Adipocyte (in vitro differentiated cells): ENCODE data around the gene PDE4D.
"Not testable (repeated sequence)": the region's sequence is repeated elsewhere in the genome, so short reads cannot be mapped to it uniquely, and the experiment has no call there.

Source experiments
- DNase-seq: peaks from one replicate; pipeline ENCODE4 v3.0.0-alpha.2; 2015; ENCODE audit warnings: low read depth
- H3K27me3 ChIP-seq: replicated peaks from 2 replicates; pipeline ENCODE4 v1.7.0; 2013; ENCODE audit warnings: mild to moderate bottlenecking, low read length, moderate library complexity; ENCODE audit not compliant: control insufficient read depth, insufficient read depth
- H3K36me3 ChIP-seq: 2 replicates; pipeline ENCODE4 v1.7.0; 2013; ENCODE audit warnings: low read length, mild to moderate bottlenecking, moderate library complexity; ENCODE audit not compliant: control insufficient read depth, insufficient read depth, severe bottlenecking
- H3K4me1 ChIP-seq: 2 replicates; pipeline ENCODE4 v1.7.0; 2013; ENCODE audit warnings: mild to moderate bottlenecking, low read length, moderate library complexity; ENCODE audit not compliant: control insufficient read depth, insufficient read depth
- H3K4me3 ChIP-seq: 2 replicates; pipeline ENCODE4 v1.7.0; 2013; ENCODE audit warnings: mild to moderate bottlenecking, low read length, moderate library complexity
- H3K9ac ChIP-seq: 2 replicates; pipeline ENCODE4 v1.7.0; 2013; ENCODE audit warnings: mild to moderate bottlenecking, low read length, moderate library complexity
- H3K9me3 ChIP-seq: 2 replicates; pipeline ENCODE4 v1.7.0; 2013; ENCODE audit warnings: mild to moderate bottlenecking, low read length, moderate library complexity; ENCODE audit not compliant: control insufficient read depth

The PDE4D gene

DNA sequence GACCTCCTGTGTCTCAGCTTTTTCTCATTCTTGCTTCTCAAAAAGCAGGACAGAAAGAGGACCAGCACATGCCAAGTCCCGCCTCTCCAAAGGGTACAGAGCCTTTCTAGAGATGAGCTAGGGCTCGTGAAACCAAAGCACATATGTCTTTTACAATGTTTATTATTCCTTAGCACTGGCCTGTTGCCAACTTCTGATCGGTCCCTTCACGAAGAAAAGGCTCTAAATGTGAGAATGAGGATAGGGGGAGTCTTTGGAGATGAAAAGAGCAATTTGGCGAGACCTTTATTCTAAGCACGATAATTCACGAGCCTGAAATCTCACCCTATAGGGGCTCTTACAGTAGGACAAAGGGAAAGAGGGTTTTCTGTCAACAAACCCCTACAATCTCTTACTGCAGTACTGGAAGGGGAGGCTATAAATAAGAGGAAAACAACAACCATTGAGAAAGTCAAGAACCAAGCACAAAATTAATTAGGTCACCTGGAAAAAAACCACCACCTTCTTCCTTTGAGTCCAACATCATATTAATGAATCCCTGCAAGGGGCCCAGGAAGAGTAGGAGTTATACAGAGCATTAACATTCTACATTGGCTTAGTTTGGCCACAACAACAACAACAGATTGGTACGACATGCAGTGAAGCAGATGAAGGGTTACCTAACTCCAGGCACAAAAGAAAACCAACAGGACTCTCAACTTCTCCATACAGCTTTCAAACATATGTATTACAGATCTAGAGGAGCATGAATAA is 309.5 kb downstream of the PDE4D start:
- DNase-seq, result no peak
- peaks cover 11% of the 10 kb centered on the region for H3K4me1 ChIP-seq
- H3K9ac ChIP-seq, result no peak overlapping the region
- no peak overlapping the region for H3K4me3 ChIP-seq
- no peaks in the 10 kb centered on the region for H3K9me3 ChIP-seq
- H3K27me3 ChIP-seq, result peaks cover 16% of the 10 kb centered on the region
- no peaks in the 10 kb centered on the region for H3K36me3 ChIP-seq

DNA sequence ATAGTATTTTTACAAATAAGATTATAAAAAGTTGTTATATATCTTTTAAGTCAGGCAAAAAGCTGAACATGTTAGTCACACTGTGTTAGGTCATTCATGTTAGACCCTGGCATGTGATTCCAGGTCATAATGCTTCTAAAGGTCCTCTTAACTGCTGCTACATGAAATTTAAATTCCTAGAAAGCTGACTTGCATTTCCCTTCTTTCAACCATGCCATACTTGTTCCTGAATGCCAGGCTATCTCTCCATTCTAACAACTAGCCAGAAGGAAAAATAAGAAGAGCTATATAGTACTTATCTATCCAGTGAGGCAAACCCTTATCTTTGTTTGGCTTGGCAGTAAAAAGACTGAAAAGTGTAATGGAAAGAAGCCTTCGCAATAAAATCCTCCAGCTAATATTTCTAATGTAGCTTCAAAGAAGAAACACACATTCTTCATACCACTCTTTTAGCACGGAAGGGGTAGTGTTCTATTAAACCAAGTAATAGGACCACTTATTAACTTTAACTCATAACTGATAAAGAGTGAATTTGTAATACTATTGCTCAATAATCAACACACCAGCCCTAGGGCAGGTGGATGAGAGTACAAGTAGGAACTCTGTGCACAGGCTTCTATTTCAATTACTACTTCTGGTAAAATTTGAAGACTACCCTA is 310.2 kb downstream of the PDE4D start:
- peaks cover 16% of the 10 kb centered on the region for H3K27me3 ChIP-seq
- H3K4me3 ChIP-seq, result no peak overlapping the region
- DNase-seq, result no peak
- H3K4me1 ChIP-seq, result peaks cover 10% of the 10 kb centered on the region
- H3K9me3 ChIP-seq, result no peaks in the 10 kb centered on the region
- no peak overlapping the region for H3K9ac ChIP-seq
- H3K36me3 ChIP-seq, result no peaks in the 10 kb centered on the region

DNA sequence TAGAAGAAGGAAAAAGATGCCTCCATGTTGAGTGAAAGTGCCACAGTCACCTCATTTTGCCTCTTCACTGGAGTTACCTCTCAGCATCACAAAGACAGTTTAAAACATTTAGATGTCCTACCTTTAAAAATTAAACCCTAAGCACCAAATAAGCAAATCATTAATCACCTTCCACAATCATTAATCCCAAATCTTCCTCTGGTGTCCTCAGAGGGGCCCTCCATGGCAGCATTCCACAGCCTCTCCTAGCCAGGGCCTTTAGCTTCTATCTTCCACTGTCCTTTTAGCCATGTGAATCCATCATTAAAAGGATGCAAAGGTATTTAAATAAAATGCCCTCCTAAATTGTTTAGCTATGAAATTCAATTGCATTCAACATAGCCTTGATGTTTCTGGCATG is 310.8 kb downstream of the PDE4D start:
- no peak overlapping the region for H3K4me3 ChIP-seq

DNA sequence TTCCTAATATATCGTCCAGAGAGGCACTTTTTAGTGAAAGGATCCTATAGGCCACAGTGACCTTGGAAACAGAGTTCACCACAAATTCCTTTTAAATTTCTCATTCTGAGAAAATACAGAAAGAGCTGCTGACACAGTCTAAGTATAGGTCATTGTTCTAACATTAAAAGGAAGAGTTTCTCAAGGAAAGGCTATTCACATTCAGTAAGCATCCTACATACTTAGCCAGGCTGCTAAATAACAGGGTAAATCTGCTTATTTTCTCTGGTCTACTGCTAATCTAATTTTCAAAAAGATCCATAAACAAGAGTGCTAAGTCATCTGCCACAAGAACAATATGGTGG is 313.7 kb downstream of the PDE4D start:
- no peak for DNase-seq
- H3K9me3 ChIP-seq, result no peaks in the 10 kb centered on the region
- H3K36me3 ChIP-seq, result no peaks in the 10 kb centered on the region
- H3K27me3 ChIP-seq, result peaks cover 9% of the 10 kb centered on the region
- no peak overlapping the region for H3K9ac ChIP-seq
- no peak overlapping the region for H3K4me3 ChIP-seq
- H3K4me1 ChIP-seq, result no peaks in the 10 kb centered on the region

More for the DNA sequence above, 310.8 kb downstream of the PDE4D start:
- peaks cover 5% of the 10 kb centered on the region for H3K4me1 ChIP-seq
- no peaks in the 10 kb centered on the region for H3K9me3 ChIP-seq
- H3K9ac ChIP-seq, result no peak overlapping the region
- H3K36me3 ChIP-seq, result no peaks in the 10 kb centered on the region
- DNase-seq, result no peak
- peaks cover 16% of the 10 kb centered on the region for H3K27me3 ChIP-seq

DNA sequence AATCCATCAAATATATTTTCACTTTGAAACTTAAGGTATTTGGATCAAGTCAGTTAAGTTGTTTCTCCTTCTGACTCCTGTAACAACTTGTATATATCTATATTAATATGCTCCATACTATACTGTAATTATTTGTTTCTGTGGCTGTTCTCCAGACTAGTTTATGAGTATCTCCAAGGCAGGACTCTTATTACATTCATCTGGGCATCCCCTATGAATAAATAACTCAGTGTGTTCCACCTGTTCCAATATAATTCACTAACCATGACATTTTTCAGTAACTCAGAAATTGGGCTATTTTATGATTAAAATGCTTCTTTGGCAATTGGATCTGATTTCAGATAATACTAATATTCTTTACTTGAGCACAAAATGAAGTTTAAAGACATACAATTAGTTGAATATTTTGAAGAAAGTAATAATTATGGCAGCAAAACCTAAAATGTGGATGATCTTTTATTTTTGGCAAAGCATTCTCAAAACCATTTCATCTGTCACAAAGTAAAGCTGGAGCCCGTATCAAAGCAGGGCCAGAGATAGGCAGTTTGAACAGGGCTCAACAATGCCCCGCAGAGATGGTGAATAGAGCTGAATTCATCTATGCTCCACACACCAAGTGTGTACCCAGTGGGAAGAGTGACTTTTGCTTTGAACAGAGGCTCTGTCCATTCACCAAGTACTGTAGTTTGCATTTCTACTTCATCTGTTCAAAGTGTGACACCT is 314.3 kb downstream of the PDE4D start:
- Histone ChIP-seq H3K9ac (no peak overlapping the region), H3K4me1 (no peaks in the 10 kb centered on the region), H3K9me3 (no peaks in the 10 kb centered on the region), H3K4me3 (no peak overlapping the region), H3K27me3 (peaks cover 6% of the 10 kb centered on the region), H3K36me3 (no peaks in the 10 kb centered on the region)
- DNase-seq, result no peak

DNA sequence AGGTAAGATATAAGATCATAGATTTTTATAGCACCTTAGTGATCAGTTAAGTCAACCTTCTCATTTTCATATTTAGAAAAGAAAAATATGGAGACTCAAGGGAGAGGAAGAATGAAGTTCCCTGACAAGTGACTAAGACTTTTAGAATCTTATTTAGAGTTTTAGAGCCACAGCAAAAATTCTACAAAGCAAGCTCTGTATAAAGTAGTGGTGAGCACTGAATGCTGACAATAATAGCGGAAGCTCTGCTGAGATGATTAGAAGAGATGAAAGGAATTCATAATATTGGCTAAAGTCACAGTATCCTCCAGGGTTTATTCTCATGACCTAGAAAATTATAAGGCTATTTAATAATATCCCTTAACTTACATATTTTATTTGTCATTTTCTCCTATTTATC is 316.0 kb downstream of the PDE4D start:
- H3K9me3 ChIP-seq, result no peaks in the 10 kb centered on the region
- H3K4me3 ChIP-seq, result no peak overlapping the region
- no peaks in the 10 kb centered on the region for H3K36me3 ChIP-seq
- H3K27me3 ChIP-seq, result no peaks in the 10 kb centered on the region
- H3K4me1 ChIP-seq, result no peaks in the 10 kb centered on the region
- no peak overlapping the region for H3K9ac ChIP-seq
- no peak for DNase-seq

DNA sequence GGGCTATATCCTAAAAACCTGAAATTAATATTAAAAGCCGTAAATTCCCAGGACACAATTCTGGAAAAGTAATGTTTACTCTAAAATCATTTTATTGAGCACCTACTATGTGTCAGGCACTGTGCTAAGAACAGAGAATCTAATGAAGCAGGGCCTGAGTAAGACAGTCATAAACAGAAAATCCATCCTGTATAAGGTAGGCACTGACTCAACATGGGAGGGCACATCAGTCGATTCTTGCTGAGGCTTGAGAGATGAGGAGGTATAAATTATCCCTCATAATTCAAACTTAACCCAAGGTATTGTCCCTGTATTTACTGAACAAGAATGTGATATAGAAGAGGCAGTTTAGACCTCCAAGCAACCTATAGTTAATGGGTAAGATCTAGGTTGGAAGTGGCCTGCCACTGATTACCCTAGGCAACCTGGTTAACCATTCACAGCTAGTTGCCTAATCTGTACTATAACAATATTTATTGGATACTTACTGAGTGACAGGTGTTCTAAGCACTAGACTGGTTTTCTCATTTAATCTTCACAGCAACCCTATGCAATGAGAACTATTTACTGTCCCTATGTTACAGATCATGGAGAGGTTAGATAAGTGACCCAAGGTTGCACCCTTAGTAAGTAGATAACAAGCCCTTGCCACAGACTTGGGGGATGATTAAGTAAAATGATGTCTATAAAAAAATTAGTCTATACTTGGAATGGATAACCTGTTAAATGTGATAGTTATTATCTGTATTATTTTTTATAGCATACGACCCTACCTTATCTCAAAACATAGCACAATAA is 317.7 kb downstream of the PDE4D start:
- no peaks in the 10 kb centered on the region for H3K9me3 ChIP-seq
- H3K4me3 ChIP-seq, result no peak overlapping the region
- H3K9ac ChIP-seq, result no peak overlapping the region
- H3K36me3 ChIP-seq, result no peaks in the 10 kb centered on the region
- no peaks in the 10 kb centered on the region for H3K27me3 ChIP-seq
- H3K4me1 ChIP-seq, result peaks cover 3% of the 10 kb centered on the region
- DNase-seq, result no peak

DNA sequence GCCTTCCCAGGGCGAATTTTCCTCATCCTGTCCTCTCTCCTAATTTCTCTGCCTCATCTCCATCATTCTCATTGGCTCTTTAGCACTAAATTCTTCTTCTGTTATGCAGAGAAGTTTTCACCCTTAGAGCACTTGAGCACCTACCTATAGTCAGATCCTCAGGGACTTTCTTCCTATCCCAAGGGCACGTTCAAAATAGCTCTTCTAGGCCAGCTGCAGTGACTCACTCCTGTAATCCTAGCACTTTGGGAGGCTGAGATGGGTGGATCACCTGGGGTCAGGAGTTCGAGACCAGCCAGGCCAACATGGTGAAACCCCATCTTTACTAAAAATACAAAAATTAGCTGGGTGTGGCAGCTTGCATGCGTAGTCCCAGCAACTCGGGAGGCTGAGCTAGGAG is 320.0 kb downstream of the PDE4D start:
- H3K4me3 ChIP-seq, H3K9ac ChIP-seq, H3K4me1 ChIP-seq, DNase-seq, H3K9me3 ChIP-seq, H3K36me3 ChIP-seq, H3K27me3 ChIP-seq: not testable (repeated sequence)

DNA sequence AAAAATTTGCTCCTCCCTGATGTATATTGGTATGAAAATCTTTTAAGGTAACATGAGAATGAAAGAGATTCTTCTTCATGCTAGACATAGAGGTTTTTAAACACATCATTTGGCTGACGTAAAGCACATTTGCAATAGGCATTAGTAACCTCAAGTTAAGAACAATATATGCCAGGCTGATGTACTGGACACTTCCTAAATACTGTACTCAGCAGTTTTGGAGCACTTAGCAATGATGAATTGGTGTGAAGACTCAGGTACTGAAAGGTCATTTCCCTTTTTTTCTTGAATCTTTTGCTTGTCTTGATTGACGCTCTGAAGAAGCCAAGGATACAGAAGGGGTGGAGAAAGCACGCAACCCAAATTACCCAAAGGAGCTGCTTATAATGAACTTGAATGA is 322.5 kb downstream of the PDE4D start:
- peaks cover 3% of the 10 kb centered on the region for H3K4me1 ChIP-seq

DNA sequence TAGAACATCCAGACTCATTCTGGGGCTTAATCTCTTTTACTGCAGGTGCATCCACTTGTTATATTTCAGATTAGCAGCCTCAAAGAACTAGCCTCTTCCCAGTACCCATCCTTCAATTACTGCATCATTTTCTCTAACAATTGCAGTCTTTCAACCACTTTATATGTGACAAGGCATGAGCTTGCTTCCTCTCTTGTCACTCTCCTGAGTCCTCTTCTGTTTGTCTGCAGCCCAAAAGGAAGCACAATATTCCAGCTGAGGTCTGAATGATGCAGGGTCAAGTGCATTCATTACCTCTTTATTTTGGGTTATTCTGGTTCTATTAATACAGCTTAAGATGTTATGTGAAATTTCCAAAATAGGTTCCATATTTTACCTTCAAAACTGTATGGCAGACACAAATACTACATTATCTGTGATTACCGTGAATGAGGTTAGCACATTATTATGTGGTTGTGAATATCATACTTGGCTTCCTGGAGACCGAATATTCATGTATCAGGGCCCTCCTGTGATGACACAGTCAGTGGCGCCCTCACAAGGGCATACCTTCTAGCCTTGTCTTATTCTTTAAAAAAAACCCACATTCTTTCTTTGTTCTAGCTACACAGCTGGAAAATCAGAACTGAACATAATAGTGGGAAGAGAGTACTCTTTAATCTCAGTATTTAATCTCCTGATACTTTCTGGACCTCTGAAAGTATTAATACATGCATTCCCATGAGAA is 323.8 kb downstream of the PDE4D start:
- no peak for DNase-seq
- Histone ChIP-seq H3K4me1 (peaks cover 3% of the 10 kb centered on the region), H3K4me3 (no peak overlapping the region), H3K27me3 (no peaks in the 10 kb centered on the region), H3K36me3 (no peaks in the 10 kb centered on the region), H3K9ac (no peak overlapping the region), H3K9me3 (no peaks in the 10 kb centered on the region)

More for the DNA sequence above, 322.5 kb downstream of the PDE4D start:
- no peak for DNase-seq
- Histone ChIP-seq H3K27me3 (no peaks in the 10 kb centered on the region), H3K9ac (no peak overlapping the region), H3K9me3 (no peaks in the 10 kb centered on the region), H3K4me3 (no peak overlapping the region), H3K36me3 (no peaks in the 10 kb centered on the region)
